Small intestine (tissue), 7 donors: ENCODE results near the gene B4GALT3. TPM values are rescaled to one million over a fixed set of nuclear protein-coding genes. Genes with fewer than 3 reads are reported as not detected.

Experiments
- DNase-seq, 2 donors: peaks; one replicate each; pipeline versions ENCODE4 v3.0.0 to v3.0.0-alpha.2; 2013
- FAIRE-seq: peaks from 2 replicates; lab custom pipeline; 2012; peaks lifted over from hg19 to GRCh38; lab: Jason Lieb, UNC
- H3K27ac ChIP-seq, 3 donors: one replicate each; pipeline ENCODE4 v1.5.1; 2013; ENCODE audit warnings: low read length in 2 of 3, mild to moderate bottlenecking in 2 of 3, control low read depth in 1 of 3, inconsistent platforms in 1 of 3, low read depth in 1 of 3, moderate library complexity in 1 of 3
- H3K27me3 ChIP-seq, 3 donors: one replicate each; pipeline ENCODE4 v1.6.1; 2013; ENCODE audit warnings: low read length in 3 of 3, inconsistent platforms in 1 of 3; ENCODE audit not compliant: control insufficient read depth in 3 of 3, insufficient read depth in 3 of 3
- H3K36me3 ChIP-seq, 3 donors: one replicate each; pipeline ENCODE4 v1.6.1; 2013; ENCODE audit warnings: low read length in 3 of 3, inconsistent platforms in 1 of 3, low read depth in 1 of 3, mild to moderate bottlenecking in 1 of 3, moderate library complexity in 1 of 3; ENCODE audit not compliant: control insufficient read depth in 3 of 3, insufficient read depth in 2 of 3
- H3K4me1 ChIP-seq, 3 donors: one replicate each; pipeline ENCODE4 v1.6.1; 2013; ENCODE audit warnings: low read length in 2 of 3, inconsistent platforms in 1 of 3, low read depth in 1 of 3, mild to moderate bottlenecking in 1 of 3, moderate library complexity in 1 of 3; ENCODE audit not compliant: control insufficient read depth in 3 of 3, insufficient read depth in 2 of 3
- H3K4me3 ChIP-seq, 3 donors: one replicate each; pipeline ENCODE4 v1.5.1; 2013; ENCODE audit warnings: low read length in 3 of 3, control low read depth in 1 of 3, inconsistent platforms in 1 of 3, low read depth in 1 of 3, mild to moderate bottlenecking in 1 of 3, moderate library complexity in 1 of 3
- H3K9me3 ChIP-seq, 2 donors: one replicate each; pipeline ENCODE4 v1.6.1; 2013; ENCODE audit warnings: low read depth in 1 of 2, low read length in 1 of 2; ENCODE audit not compliant: control insufficient read depth in 2 of 2, insufficient read depth in 1 of 2
- WGBS, 3 donors: extraction: QIAGEN DNeasy Blood & Tissue Kit; methylation state at CpG; one replicate each; pipeline ENCODE4 v1.1.7; 2013; 5-methylcytosine and 5-hydroxymethylcytosine counted together
- polyA plus RNA-seq, 4 donors: library from polyadenylated mRNA; stranded (reverse) in 3 of 4; unstranded in 1 of 4; fragments of 200-250 nt in 3 of 4; fragments of 120-200 nt in 1 of 4; gene quantifications; one replicate each; pipeline versions ENCODE4 v1.2.1 to v1.2.3, GENCODE V29; 2013
- donor health status: healthy with polysubstance abuse.
- donor health status: control.
- donor health status: control.
- donor health status: Bipolar disorder and iron deficiency.
- donor health status: healthy.

B4GALT3 gene
- polyA plus RNA-seq, 4 donors: 16.5 to 38.0 (median 29.7) TPM

GRCh38 chr1:161165742-161166668 lies 11.3 kb downstream of the B4GALT3 start, which contains the start of gene PPOX:
Gene PPOX, plus strand, starts transcription at chr1:161166426. Its CDS starts 422 bp downstream, at chr1:161166848.
- H3K36me3 ChIP-seq: peaks cover 0 to 59% (median under 1%) of the 10 kb centered on the region in 3 donors

DNA sequence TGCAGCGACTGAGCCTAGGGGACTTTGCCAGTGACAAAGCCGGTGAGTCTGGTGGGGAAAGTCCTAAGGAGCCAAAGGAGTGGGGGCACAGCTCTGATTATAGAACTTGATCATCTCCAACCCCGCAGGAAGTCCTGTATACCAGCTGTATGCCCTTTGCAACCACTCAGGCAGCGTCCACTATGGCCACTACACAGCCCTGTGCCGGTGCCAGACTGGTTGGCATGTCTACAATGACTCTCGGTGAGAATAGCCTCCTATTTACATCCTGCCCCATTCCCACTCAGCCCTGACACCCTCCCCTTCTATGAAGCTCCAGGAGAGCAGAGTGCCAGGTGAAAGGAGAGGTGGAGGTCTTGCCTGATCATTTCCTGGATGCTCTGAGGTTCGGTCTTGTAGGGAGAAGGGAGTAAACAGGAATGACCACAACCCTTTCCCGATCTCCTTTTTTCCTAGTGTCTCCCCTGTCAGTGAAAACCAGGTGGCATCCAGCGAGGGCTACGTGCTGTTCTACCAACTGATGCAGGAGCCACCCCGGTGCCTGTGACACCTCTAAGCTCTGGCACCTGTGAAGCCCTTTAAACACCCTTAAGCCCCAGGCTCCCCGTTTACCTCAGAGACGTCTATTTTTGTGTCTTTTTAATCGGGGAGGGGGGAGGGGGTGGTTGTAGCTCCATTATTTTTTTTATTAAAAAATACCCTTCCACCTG lies 12.3 kb downstream of the B4GALT3 start:
- 56 to 67% (median 63%) methylated on average over 14 of the region's 14 CpGs for WGBS, 3 donors
- Histone ChIP-seq H3K4me3 (peak overlapping the region in 1 of 3 donors; percentile 59), H3K4me1 (peaks cover 2 to 34% (median 3%) of the 10 kb centered on the region in 3 donors), H3K27me3 (no peaks in the 10 kb centered on the region), H3K36me3 (peaks cover 0 to 57% (median 0%) of the 10 kb centered on the region in 3 donors), H3K9me3 (no peaks in the 10 kb centered on the region), H3K27ac (peak overlapping the region; percentile 69 to 95 (median 90))
- FAIRE-seq: no peak
- DNase-seq: no peak

More at GRCh38 chr1:161165742-161166668, 11.3 kb downstream of the B4GALT3 start, which contains the start of gene PPOX:
- H3K4me1 ChIP-seq: peaks cover 2 to 25% (median 3%) of the 10 kb centered on the region in 3 donors
- WGBS, 3 donors: 0% methylated on average over 54 of the region's 54 CpGs
- FAIRE-seq (no peak), DNase-seq (peak; percentile 98 to 99)
- peak within 1 kb of the TSS; percentile 69 to 95 (median 90) for H3K27ac ChIP-seq
- no peaks in the 10 kb centered on the region for H3K27me3 ChIP-seq
- H3K4me3 ChIP-seq: peak within 1 kb of the TSS; percentile 42 to 61 (median 59)
- no peaks in the 10 kb centered on the region for H3K9me3 ChIP-seq

DNA sequence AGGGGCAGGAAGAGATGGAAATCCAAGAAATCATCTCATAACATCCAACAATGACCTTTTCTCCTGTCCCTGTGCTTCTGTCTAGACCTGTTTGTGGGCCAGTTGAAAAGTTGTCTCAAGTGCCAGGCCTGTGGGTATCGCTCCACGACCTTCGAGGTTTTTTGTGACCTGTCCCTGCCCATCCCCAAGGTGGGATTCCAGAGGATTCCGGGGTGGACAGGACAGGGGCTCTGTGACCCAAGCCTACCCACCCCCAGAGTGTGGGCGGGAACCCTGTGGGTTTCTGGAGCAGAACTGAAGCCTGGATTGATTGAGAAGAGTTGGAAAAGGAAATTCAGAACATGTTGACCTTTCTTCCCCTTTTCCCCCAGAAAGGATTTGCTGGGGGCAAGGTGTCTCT lies 13.5 kb downstream of the B4GALT3 start:
- Histone ChIP-seq H3K27ac (no peak overlapping the region), H3K4me1 (peaks cover 2 to 39% (median 3%) of the 10 kb centered on the region in 3 donors), H3K36me3 (peaks cover 0 to 51% (median 0%) of the 10 kb centered on the region in 3 donors), H3K27me3 (no peaks in the 10 kb centered on the region), H3K9me3 (no peaks in the 10 kb centered on the region), H3K4me3 (no peak overlapping the region)
- FAIRE-seq (no peak), DNase-seq (no peak)
- WGBS, 3 donors: 91 to 93% (median 93%) methylated on average over 5 of the region's 5 CpGs

DNA sequence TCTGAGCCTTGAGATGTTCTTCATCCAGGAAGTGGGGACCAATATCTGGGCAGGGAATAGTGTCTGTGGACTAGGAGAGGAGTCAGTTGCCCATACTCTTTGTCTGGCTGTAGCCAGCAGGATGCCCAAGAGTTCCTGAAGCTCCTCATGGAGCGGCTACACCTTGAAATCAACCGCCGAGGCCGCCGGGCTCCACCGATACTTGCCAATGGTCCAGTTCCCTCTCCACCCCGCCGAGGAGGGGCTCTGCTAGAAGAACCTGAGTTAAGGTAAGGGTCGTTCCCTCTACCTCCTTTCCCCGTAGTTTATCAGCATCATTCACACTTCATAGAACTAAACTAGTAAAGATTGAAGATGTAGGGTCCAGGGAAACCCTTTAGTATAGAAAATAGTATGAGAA lies 14.5 kb downstream of the B4GALT3 start:
- no peaks in the 10 kb centered on the region for H3K27me3 ChIP-seq
- FAIRE-seq (no peak), DNase-seq (no peak)
- H3K4me3 ChIP-seq: no peak overlapping the region
- H3K36me3 ChIP-seq: peaks cover 0 to 51% (median 0%) of the 10 kb centered on the region in 3 donors
- H3K27ac ChIP-seq: no peak overlapping the region
- no peaks in the 10 kb centered on the region for H3K9me3 ChIP-seq
- 92 to 95% (median 93%) methylated on average over 10 of the region's 10 CpGs for WGBS, 3 donors
- H3K4me1 ChIP-seq: peaks cover 2 to 45% (median 3%) of the 10 kb centered on the region in 3 donors

DNA sequence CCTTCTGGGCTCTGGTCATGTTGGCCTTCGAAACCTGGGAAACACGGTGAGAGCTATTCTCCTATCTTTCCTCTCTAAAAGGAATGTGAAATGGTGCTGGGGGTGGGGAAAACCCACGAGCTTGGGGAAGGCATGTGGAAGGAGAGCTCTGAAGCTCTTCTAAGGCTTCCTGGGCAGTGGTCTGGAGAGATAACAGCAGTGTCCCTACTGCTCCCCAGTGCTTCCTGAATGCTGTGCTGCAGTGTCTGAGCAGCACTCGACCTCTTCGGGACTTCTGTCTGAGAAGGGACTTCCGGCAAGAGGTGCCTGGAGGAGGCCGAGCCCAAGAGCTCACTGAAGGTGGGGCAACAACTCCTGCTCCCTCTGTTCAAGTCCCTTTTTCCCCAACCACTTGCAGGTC lies 15.3 kb downstream of the B4GALT3 start:
- WGBS, 3 donors: 64 to 79% (median 65%) methylated on average over 7 of the region's 7 CpGs

DNA sequence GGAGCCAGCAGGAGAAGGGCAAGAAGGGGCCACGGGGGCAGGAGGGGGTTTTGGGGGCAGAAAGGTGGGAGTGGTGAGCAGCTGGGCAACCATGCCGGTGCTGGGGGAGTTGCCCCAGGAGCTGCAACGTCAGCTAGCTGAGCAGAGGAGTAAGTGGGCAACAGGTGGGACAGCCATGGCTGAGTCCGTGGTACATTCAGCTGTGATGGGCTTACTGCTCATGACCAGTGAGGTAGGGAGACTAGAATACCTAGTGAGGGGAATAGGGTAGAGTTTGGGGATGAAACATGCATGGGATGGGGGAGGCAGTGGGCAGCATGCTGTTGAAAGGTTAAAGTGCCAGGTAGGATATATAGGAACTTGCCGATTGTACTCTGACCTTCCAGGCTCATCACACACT lies 15.7 kb downstream of the B4GALT3 start:
- H3K36me3 ChIP-seq: peaks cover 0 to 56% (median 0%) of the 10 kb centered on the region in 3 donors
- H3K27ac ChIP-seq: no peak overlapping the region
- 75 to 88% (median 79%) methylated on average over 5 of the region's 5 CpGs for WGBS, 3 donors

More for the DNA sequence above, 15.3 kb downstream of the B4GALT3 start:
- no peak overlapping the region for H3K27ac ChIP-seq
- peaks cover 0 to 52% (median 0%) of the 10 kb centered on the region in 3 donors for H3K36me3 ChIP-seq
- FAIRE-seq: no peak
- no peaks in the 10 kb centered on the region for H3K27me3 ChIP-seq
- H3K9me3 ChIP-seq: no peaks in the 10 kb centered on the region
- no peak for DNase-seq
- H3K4me3 ChIP-seq: no peak overlapping the region
- H3K4me1 ChIP-seq: peaks cover under 1 to 41% (median 2%) of the 10 kb centered on the region in 3 donors

DNA sequence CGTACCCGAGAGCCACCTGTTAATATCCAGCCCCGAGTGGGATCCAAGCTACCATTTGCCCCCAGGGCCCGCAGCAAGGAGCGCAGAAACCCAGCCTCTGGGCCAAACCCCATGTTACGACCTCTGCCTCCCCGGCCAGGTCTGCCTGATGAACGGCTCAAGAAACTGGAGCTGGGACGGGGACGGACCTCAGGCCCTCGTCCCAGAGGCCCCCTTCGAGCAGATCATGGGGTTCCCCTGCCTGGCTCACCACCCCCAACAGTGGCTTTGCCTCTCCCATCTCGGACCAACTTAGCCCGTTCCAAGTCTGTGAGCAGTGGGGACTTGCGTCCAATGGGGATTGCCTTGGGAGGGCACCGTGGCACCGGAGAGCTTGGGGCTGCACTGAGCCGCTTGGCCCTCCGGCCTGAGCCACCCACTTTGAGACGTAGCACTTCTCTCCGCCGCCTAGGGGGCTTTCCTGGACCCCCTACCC lies 16.6 kb downstream of the B4GALT3 start:
- H3K4me3 ChIP-seq: no peak overlapping the region
- H3K4me1 ChIP-seq: peaks cover 0 to 37% (median 2%) of the 10 kb centered on the region in 3 donors
- FAIRE-seq (no peak), DNase-seq (no peak)
- H3K27ac ChIP-seq: no peak overlapping the region
- no peaks in the 10 kb centered on the region for H3K27me3 ChIP-seq
- no peaks in the 10 kb centered on the region for H3K9me3 ChIP-seq
- H3K36me3 ChIP-seq: peaks cover 0 to 56% (median 0%) of the 10 kb centered on the region in 3 donors
- 93 to 96% (median 95%) methylated on average over 22 of the region's 22 CpGs for WGBS, 3 donors

More for the DNA sequence above, 15.7 kb downstream of the B4GALT3 start:
- DNase-seq (no peak), FAIRE-seq (no peak)
- H3K4me3 ChIP-seq: no peak overlapping the region
- peaks cover 0 to 38% (median 2%) of the 10 kb centered on the region in 3 donors for H3K4me1 ChIP-seq
- H3K9me3 ChIP-seq: no peaks in the 10 kb centered on the region
- no peaks in the 10 kb centered on the region for H3K27me3 ChIP-seq

- no peaks in the 10 kb centered on the region for H3K9me3 ChIP-seq
- no peaks in the 10 kb centered on the region for H3K27me3 ChIP-seq
- H3K36me3 ChIP-seq: peaks cover 0 to 52% (median 0%) of the 10 kb centered on the region in 3 donors
- FAIRE-seq (no peak), DNase-seq (no peak)
- peak overlapping the region in 1 of 3 donors; percentile 38 for H3K27ac ChIP-seq
- H3K4me1 ChIP-seq: peaks cover 0 to 29% (median 2%) of the 10 kb centered on the region in 3 donors
- H3K4me3 ChIP-seq: peak overlapping the region; percentile 79 to 92 (median 92)
- WGBS, 3 donors: 3 to 9% (median 8%) methylated on average over 11 of the region's 11 CpGs
Measured at GRCh38 chr1:161159913-161160243, 17.4 kb downstream of the B4GALT3 start.
